Sciatic nerve (tissue), 2 donors: ENCODE data around the gene FYB2. TPM values are rescaled to one million over a fixed set of nuclear protein-coding genes. Genes with fewer than 3 reads are reported as not detected.

ENCODE experiments used
- ATAC-seq: fragments of 200-7000 bp; cut with Tn5 transposase; one replicate; pipeline ENCODE4 v1.9.1; 2020; ENCODE audit warnings: mild to moderate bottlenecking, moderate library complexity
- DNase-seq: peaks from one replicate; pipeline ENCODE4 v3.0.0-alpha.2; 2020; ENCODE audit warnings: low spot score
- intact Hi-C: fragments of 100-400 bp; cut with DNase I; formaldehyde crosslinking; loops from one replicate; pipeline ENCODE4 v1.14.2; 2022
- total RNA-seq: library from RNA; stranded (reverse); fragmentation: NEBNext Ultra II Directional; extraction: Animal tissue kit (Norgen Biotek cat#: 25700); gene quantifications from one replicate; pipeline ENCODE4 v1.2.1, GENCODE V29; 2021
- donor health status: DM: no; HTN: no; CAD: no.
- donor health status: DM: no; HTN: no; CAD: no.

Gene FYB2
- total RNA-seq, 1 donor from 2014 or later = not detected

- intact Hi-C loops = no loop called here
- ATAC-seq (no peak), DNase-seq (no peak)
Measured at GRCh38 chr1:56758794-56759193, 60.4 kb downstream of the FYB2 start.

- intact Hi-C loops = no loop called here
- ATAC-seq (no peak), DNase-seq (no peak)
Measured at GRCh38 chr1:56758135-56758534, 61.1 kb downstream of the FYB2 start.

GRCh38 chr1:56755911-56756310 is 63.3 kb downstream of the FYB2 start:
- intact Hi-C loops = no loop called here
- no peak for DNase-seq
- no peak for ATAC-seq

GRCh38 chr1:56754708-56755479 is 64.3 kb downstream of the FYB2 start:
- no peak for ATAC-seq
- no peak for DNase-seq
- intact Hi-C loops = no loop called here

- no peak for ATAC-seq
- intact Hi-C loops = no loop called here
- no peak for DNase-seq
Measured at GRCh38 chr1:56745231-56745630, 74.0 kb downstream of the FYB2 start.

- no peak for ATAC-seq
- no peak for DNase-seq
- intact Hi-C loops = no loop called here
Measured at GRCh38 chr1:56728964-56729363, 90.2 kb downstream of the FYB2 start.

- intact Hi-C loops = no loop called here
- ATAC-seq (no peak), DNase-seq (no peak)
Measured at GRCh38 chr1:56726706-56727105, 92.5 kb downstream of the FYB2 start.

- DNase-seq = no peak
- ATAC-seq = no peak
- intact Hi-C loops = no loop called here
Measured at GRCh38 chr1:56719171-56719570, 100.0 kb downstream of the FYB2 start.

- ATAC-seq (no peak), DNase-seq (no peak)
- intact Hi-C loops = no loop called here
Measured at GRCh38 chr1:56715156-56715555, 104.0 kb downstream of the FYB2 start.

- no peak for DNase-seq
- no peak for ATAC-seq
- intact Hi-C loops = no loop called here
Measured at GRCh38 chr1:56713112-56713511, 106.1 kb downstream of the FYB2 start.

GRCh38 chr1:56712150-56712549 is 107.1 kb downstream of the FYB2 start:
- ATAC-seq (no peak), DNase-seq (no peak)
- intact Hi-C loops = no loop called here

GRCh38 chr1:56710646-56711045 is 108.6 kb downstream of the FYB2 start:
- DNase-seq = no peak
- intact Hi-C loops = no loop called here
- ATAC-seq = no peak

- ATAC-seq (no peak), DNase-seq (no peak)
- intact Hi-C loops = loop anchor here (10.0 kb wide), 1 partner anchor 1415 kb away; no protein-coding TSS in a partner anchor
Measured at GRCh38 chr1:56709995-56710394, 109.2 kb downstream of the FYB2 start.

GRCh38 chr1:56709269-56709880 is 109.8 kb downstream of the FYB2 start:
- intact Hi-C loops = loop anchor here (10.0 kb wide), 1 partner anchor 1415 kb away; no protein-coding TSS in a partner anchor
- ATAC-seq = peak; percentile 65
- no peak for DNase-seq

GRCh38 chr1:56707379-56707778 is 111.8 kb downstream of the FYB2 start:
- ATAC-seq (no peak), DNase-seq (no peak)
- intact Hi-C loops = loop anchor here (10.0 kb wide), 1 partner anchor 1413 kb away; no protein-coding TSS in a partner anchor

- intact Hi-C loops = loop anchor here (10.0 kb wide), 1 partner anchor 1409 kb away; no protein-coding TSS in a partner anchor
- no peak for ATAC-seq
- no peak for DNase-seq
Measured at GRCh38 chr1:56703747-56704146, 115.5 kb downstream of the FYB2 start.

- ATAC-seq (no peak), DNase-seq (no peak)
- intact Hi-C loops = no loop called here
Measured at GRCh38 chr1:56696663-56697062, 122.5 kb downstream of the FYB2 start.

GRCh38 chr1:56688522-56689026 is 130.6 kb downstream of the FYB2 start:
- DNase-seq (no peak), ATAC-seq (no peak)
- intact Hi-C loops = no loop called here

- intact Hi-C loops = no loop called here
- ATAC-seq (no peak), DNase-seq (no peak)
Measured at GRCh38 chr1:56686169-56686568, 133.0 kb downstream of the FYB2 start.

GRCh38 chr1:56683569-56683968 is 135.6 kb downstream of the FYB2 start:
- DNase-seq (no peak), ATAC-seq (no peak)
- intact Hi-C loops = no loop called here
